WTC11 (cell line): ENCODE measurements around the gene USP37. TPM values are rescaled to one million over a fixed set of nuclear protein-coding genes. Genes with fewer than 3 reads are reported as not detected.

Experiments used
- ATAC-seq: fragments of 200-7000 bp; cut with Tn5 transposase; 2 replicates; pipeline ENCODE4 v1.10.0; 2021; ENCODE audit warnings: mild to moderate bottlenecking, moderate library complexity
- CTCF ChIA-PET: fragments of 300-600 bp; sonication (Branson Sonifier 250); formaldehyde crosslinking; loops from one replicate; lab custom pipeline; 2021; ENCODE audit warnings: antibody characterized with exemption; lab: Charles Lee
- POLR2A ChIA-PET: fragments of 350-600 bp; sonication (Branson Sonifier 250); formaldehyde crosslinking; loops from one replicate; lab custom pipeline; 2021; ENCODE audit warnings: antibody characterized with exemption; lab: Charles Lee
- DNase-seq: peaks from one replicate; pipeline ENCODE4 v3.0.0; 2021; ENCODE audit warnings: low spot score
- H3K27ac Mint-ChIP-seq: 2 replicates; pipeline ENCODE4 v1.8.0; 2021; ENCODE audit warnings: mixed read lengths
- H3K27me3 Mint-ChIP-seq: 2 replicates; pipeline ENCODE4 v1.8.0; 2021; ENCODE audit warnings: low read depth, mild to moderate bottlenecking, moderate library complexity, mixed read lengths
- H3K36me3 Mint-ChIP-seq: 2 replicates; pipeline ENCODE4 v1.8.0; 2021; ENCODE audit warnings: mixed read lengths
- H3K4me1 Mint-ChIP-seq: 2 replicates; pipeline ENCODE4 v1.8.0; 2022; ENCODE audit warnings: mixed read lengths
- H3K4me3 Mint-ChIP-seq: 2 replicates; pipeline ENCODE4 v1.8.0; 2021; ENCODE audit warnings: mild to moderate bottlenecking, moderate library complexity, mixed read lengths
- H3K9me3 Mint-ChIP-seq: 2 replicates; pipeline ENCODE4 v1.8.0; 2021; ENCODE audit warnings: mixed read lengths
- ATF1 ChIP-seq: sonication (generic); formaldehyde crosslinking; IDR thresholded peaks from 2 replicates; pipeline ENCODE4 v1.8.1; 2023; ENCODE audit warnings: mild to moderate bottlenecking, moderate library complexity, missing genetic modification reagents
- CREM ChIP-seq: sonication (generic); formaldehyde crosslinking; IDR thresholded peaks from 2 replicates; pipeline ENCODE4 v1.8.1; 2022; ENCODE audit warnings: mild to moderate bottlenecking, missing genetic modification reagents, moderate library complexity
- ETV6 ChIP-seq: sonication (generic); formaldehyde crosslinking; IDR thresholded peaks from 2 replicates; pipeline ENCODE4 v1.8.1; 2022; ENCODE audit warnings: mild to moderate bottlenecking, missing genetic modification reagents
- FOXJ3 ChIP-seq: sonication (generic); formaldehyde crosslinking; IDR thresholded peaks from 2 replicates; pipeline ENCODE4 v1.9.0; 2021; ENCODE audit warnings: missing genetic modification reagents, mild to moderate bottlenecking, borderline replicate concordance
- IRF2 ChIP-seq: sonication (generic); formaldehyde crosslinking; IDR thresholded peaks from 2 replicates; pipeline ENCODE4 v1.8.0; 2022; ENCODE audit warnings: low read depth, missing genetic modification reagents, borderline replicate concordance
- JUN ChIP-seq: sonication (generic); formaldehyde crosslinking; IDR thresholded peaks from 2 replicates; pipeline ENCODE4 v1.8.0; 2023; ENCODE audit warnings: mild to moderate bottlenecking, missing genetic modification reagents
- KAT7 ChIP-seq: sonication (generic); formaldehyde crosslinking; IDR thresholded peaks from 2 replicates; pipeline ENCODE4 v1.8.1; 2023; ENCODE audit warnings: missing genetic modification reagents, mild to moderate bottlenecking, borderline replicate concordance
- NFATC4 ChIP-seq: fragments of 250-450 bp; sonication (Bioruptor Pico); IDR thresholded peaks from 2 replicates; pipeline ENCODE4 v1.9.0; 2021; ENCODE audit warnings: mild to moderate bottlenecking
- NFYB ChIP-seq: sonication (generic); formaldehyde crosslinking; conservative IDR thresholded peaks from 2 replicates; pipeline ENCODE4 v1.8.0; 2022; ENCODE audit warnings: low read depth, missing genetic modification reagents
- NR1H2 ChIP-seq: sonication (generic); formaldehyde crosslinking; IDR thresholded peaks from 2 replicates; pipeline ENCODE4 v1.9.0; 2021; ENCODE audit warnings: mild to moderate bottlenecking, moderate library complexity, missing genetic modification reagents
- NR2C2 ChIP-seq: sonication (generic); formaldehyde crosslinking; IDR thresholded peaks from 2 replicates; pipeline ENCODE4 v1.8.0; 2022; ENCODE audit warnings: mild to moderate bottlenecking, missing genetic modification reagents
- OVOL2 ChIP-seq: fragments of 250-450 bp; sonication (Bioruptor Pico); IDR thresholded peaks from 2 replicates; pipeline ENCODE4 v1.9.0; 2021; ENCODE audit warnings: mild to moderate bottlenecking, borderline replicate concordance
- SMAD4 ChIP-seq: sonication (generic); formaldehyde crosslinking; IDR thresholded peaks from 2 replicates; pipeline ENCODE4 v1.8.0; 2022; ENCODE audit warnings: mild to moderate bottlenecking, missing genetic modification reagents
- SOX15 ChIP-seq: fragments of 250-450 bp; sonication (Bioruptor Pico); IDR thresholded peaks from 2 replicates; pipeline ENCODE4 v1.9.0; 2021; ENCODE audit warnings: mild to moderate bottlenecking
- SP1 ChIP-seq: sonication (generic); formaldehyde crosslinking; conservative IDR thresholded peaks from 2 replicates; pipeline ENCODE4 v1.8.1; 2022; ENCODE audit warnings: missing genetic modification reagents
- TCF7 ChIP-seq: sonication (generic); formaldehyde crosslinking; IDR thresholded peaks from 2 replicates; pipeline ENCODE4 v1.8.0; 2022; ENCODE audit warnings: mild to moderate bottlenecking, low read depth, missing genetic modification reagents, moderate library complexity
- TP53 ChIP-seq: sonication (generic); formaldehyde crosslinking; IDR thresholded peaks from 2 replicates; pipeline ENCODE4 v1.8.1; 2023; ENCODE audit warnings: mild to moderate bottlenecking, missing genetic modification reagents
- ZNF396 ChIP-seq: fragments of 250-450 bp; sonication (Bioruptor Pico); IDR thresholded peaks from 2 replicates; pipeline ENCODE4 v1.8.0; 2021; ENCODE audit warnings: mild to moderate bottlenecking, moderate library complexity, borderline replicate concordance
- ZNF423 ChIP-seq: fragments of 250-450 bp; sonication (Bioruptor Pico); IDR thresholded peaks from 2 replicates; pipeline ENCODE4 v2.1.2; 2022; ENCODE audit warnings: mild to moderate bottlenecking, moderate library complexity
- total RNA-seq: library from RNA; stranded (reverse); gene quantifications from 3 replicates; pipeline ENCODE4 v1.2.3, GENCODE V29; 2021
- TF ChIP-seq, protein P1 (sequence below): fragments of 250-450 bp; sonication (Bioruptor Pico); IDR thresholded peaks from 2 replicates; pipeline ENCODE4 v1.9.0; 2021; ENCODE audit warnings: mild to moderate bottlenecking
- TF ChIP-seq, protein P2 (sequence below): sonication (generic); formaldehyde crosslinking; conservative IDR thresholded peaks from 2 replicates; pipeline ENCODE4 v1.8.1; 2022; ENCODE audit warnings: mild to moderate bottlenecking, missing genetic modification reagents
- TF ChIP-seq, protein P3 (sequence below): sonication (generic); formaldehyde crosslinking; IDR thresholded peaks from 2 replicates; pipeline ENCODE4 v1.8.0; 2022; ENCODE audit warnings: mild to moderate bottlenecking, missing genetic modification reagents
- TF ChIP-seq, protein P4 (sequence below): sonication (generic); formaldehyde crosslinking; IDR thresholded peaks from 2 replicates; pipeline ENCODE4 v1.8.0; 2022; ENCODE audit warnings: mild to moderate bottlenecking, missing genetic modification reagents
- TF ChIP-seq, protein P5 (sequence below): sonication (generic); formaldehyde crosslinking; IDR thresholded peaks from 2 replicates; pipeline ENCODE4 v1.8.1; 2023; ENCODE audit warnings: mild to moderate bottlenecking, missing genetic modification reagents, moderate library complexity
- TF ChIP-seq, protein P6 (sequence below): fragments of 250-450 bp; sonication (Bioruptor Pico); IDR thresholded peaks from 2 replicates; pipeline ENCODE4 v1.9.0; 2021; ENCODE audit warnings: mild to moderate bottlenecking, borderline replicate concordance
- TF ChIP-seq, protein P7 (sequence below): sonication (generic); formaldehyde crosslinking; IDR thresholded peaks from 2 replicates; pipeline ENCODE4 v1.8.1; 2022; ENCODE audit warnings: mild to moderate bottlenecking, missing genetic modification reagents, moderate library complexity, borderline replicate concordance
- TF ChIP-seq, protein P8 (sequence below): sonication (generic); formaldehyde crosslinking; IDR thresholded peaks from 2 replicates; pipeline ENCODE4 v1.8.1; 2023; ENCODE audit warnings: mild to moderate bottlenecking, missing genetic modification reagents, moderate library complexity

Gene USP37
- total RNA-seq, 1 experiment from 2014 or later, result 21.6 TPM

DNA sequence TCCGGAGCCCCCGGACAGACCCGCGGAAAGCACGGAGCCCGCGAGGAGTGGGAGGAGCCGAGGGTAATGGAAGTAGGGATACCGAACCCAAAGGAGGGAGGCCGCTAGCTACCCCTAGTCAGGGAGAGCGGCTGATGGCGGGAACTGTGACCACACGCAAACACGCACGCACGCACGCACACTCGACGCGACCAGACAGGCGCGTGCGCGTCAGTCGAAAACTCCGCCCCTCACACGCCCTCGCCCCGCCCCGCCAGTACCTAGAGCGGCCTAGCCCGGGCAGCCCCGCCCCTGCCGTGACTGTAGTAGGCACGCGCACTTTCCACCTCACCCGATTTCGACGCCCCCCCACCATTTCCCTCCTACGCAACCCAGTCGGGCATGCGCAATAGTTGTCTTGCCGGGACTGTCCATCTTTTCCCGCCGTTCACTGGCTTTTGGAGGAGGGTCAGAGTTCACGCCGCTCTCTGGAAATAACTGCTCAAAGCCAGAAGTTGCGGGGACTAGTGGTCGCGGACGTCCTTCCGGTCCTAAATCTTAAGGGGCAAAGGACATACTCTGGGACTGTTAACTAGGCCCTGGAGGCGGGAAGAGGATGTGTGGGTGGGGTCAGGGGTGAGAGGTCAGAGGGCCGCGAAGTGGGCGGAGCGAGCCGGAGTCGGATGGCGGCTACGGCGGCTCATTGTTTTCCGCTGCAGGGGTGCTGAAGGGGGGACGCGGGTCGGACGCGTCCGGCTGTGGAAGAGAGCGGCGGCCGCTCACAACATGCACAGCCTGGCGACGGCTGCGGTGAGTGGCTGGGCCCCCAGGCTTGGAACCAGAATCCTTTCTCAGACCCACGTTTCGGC lies at the start of gene USP37, which contains the start of gene CNOT9 (continued):
- TF ChIP-seq NFYB (CRISPR knock-in tag), result peak; percentile 23; the same call in 1 of the 2 replicates
- TF ChIP-seq ZNF396 (CRISPR knock-in tag), result no peak
- TF ChIP-seq, protein P1, sequence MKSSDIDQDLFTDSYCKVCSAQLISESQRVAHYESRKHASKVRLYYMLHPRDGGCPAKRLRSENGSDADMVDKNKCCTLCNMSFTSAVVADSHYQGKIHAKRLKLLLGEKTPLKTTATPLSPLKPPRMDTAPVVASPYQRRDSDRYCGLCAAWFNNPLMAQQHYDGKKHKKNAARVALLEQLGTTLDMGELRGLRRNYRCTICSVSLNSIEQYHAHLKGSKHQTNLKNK (CRISPR knock-in tag), result no peak
- no peak for TF ChIP-seq NR1H2 (CRISPR knock-in tag)
- TF ChIP-seq, protein P2, sequence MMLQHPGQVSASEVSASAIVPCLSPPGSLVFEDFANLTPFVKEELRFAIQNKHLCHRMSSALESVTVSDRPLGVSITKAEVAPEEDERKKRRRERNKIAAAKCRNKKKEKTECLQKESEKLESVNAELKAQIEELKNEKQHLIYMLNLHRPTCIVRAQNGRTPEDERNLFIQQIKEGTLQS (CRISPR knock-in tag), result no peak
- peak; percentile 45; the same call in 1 of the 2 replicates for TF ChIP-seq NFATC4
- TF ChIP-seq ATF1 (CRISPR knock-in tag), result no peak
- peak; percentile 29; the same call in 1 of the 2 replicates for TF ChIP-seq CREM (CRISPR knock-in tag)
- TF ChIP-seq OVOL2, result no peak
- no peak for TF ChIP-seq IRF2 (CRISPR knock-in tag)
- TF ChIP-seq SMAD4, result no peak
- TF ChIP-seq, protein P3, sequence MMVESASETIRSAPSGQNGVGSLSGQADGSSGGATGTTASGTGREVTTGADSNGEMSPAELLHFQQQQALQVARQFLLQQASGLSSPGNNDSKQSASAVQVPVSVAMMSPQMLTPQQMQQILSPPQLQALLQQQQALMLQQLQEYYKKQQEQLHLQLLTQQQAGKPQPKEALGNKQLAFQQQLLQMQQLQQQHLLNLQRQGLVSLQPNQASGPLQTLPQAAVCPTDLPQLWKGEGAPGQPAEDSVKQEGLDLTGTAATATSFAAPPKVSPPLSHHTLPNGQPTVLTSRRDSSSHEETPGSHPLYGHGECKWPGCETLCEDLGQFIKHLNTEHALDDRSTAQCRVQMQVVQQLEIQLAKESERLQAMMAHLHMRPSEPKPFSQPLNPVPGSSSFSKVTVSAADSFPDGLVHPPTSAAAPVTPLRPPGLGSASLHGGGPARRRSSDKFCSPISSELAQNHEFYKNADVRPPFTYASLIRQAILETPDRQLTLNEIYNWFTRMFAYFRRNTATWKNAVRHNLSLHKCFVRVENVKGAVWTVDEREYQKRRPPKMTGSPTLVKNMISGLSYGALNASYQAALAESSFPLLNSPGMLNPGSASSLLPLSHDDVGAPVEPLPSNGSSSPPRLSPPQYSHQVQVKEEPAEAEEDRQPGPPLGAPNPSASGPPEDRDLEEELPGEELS (CRISPR knock-in tag), result peak; percentile 91
- TF ChIP-seq SP1 (CRISPR knock-in tag), result peak; percentile 94
- TF ChIP-seq TCF7, result no peak
- peak; percentile 99 for TF ChIP-seq NR2C2
- no peak for TF ChIP-seq ZNF423 (CRISPR knock-in tag)
- TF ChIP-seq JUN (CRISPR knock-in tag), result peak; percentile 15; the same call in 1 of the 2 replicates
- TF ChIP-seq FOXJ3, result no peak
- TF ChIP-seq SOX15 (CRISPR knock-in tag), result no peak
- TF ChIP-seq KAT7 (CRISPR knock-in tag), result peak; percentile 94
- TF ChIP-seq, protein P4, sequence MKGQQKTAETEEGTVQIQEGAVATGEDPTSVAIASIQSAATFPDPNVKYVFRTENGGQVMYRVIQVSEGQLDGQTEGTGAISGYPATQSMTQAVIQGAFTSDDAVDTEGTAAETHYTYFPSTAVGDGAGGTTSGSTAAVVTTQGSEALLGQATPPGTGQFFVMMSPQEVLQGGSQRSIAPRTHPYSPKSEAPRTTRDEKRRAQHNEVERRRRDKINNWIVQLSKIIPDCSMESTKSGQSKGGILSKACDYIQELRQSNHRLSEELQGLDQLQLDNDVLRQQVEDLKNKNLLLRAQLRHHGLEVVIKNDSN, result peak; percentile 65; the same call in 1 of the 2 replicates

DNA sequence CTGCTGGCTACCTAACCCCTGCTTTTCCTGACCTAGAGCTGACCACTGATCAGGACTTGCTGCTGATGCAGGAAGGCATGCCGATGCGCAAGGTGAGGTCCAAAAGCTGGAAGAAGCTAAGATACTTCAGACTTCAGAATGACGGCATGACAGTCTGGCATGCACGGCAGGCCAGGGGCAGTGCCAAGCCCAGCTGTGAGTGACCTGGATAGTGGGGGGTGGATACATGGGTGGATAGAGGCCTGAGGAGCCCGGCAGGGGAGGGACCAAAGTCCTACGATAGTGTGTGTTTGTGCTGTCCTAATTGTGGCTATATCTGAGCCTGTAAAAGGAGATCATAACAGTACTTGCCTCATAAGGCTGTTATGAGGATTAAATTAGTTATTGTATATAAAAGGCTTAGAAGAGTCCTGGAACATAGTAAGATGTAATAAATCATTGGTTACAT lies 47.7 kb upstream of the USP37 start:
- ATAC-seq, result no peak
- Mint-ChIP-seq H3K9me3 (no peaks in the 10 kb centered on the region), H3K4me1 (no peaks in the 10 kb centered on the region), H3K4me3 (no peak overlapping the region), H3K27me3 (no peaks in the 10 kb centered on the region), H3K36me3 (no peaks in the 10 kb centered on the region), H3K27ac (no peak overlapping the region)
- CTCF ChIA-PET, result interaction anchor here (1.1 to 3.6 kb wide), 2 partner anchors 8 to 43 kb away, joined by 3 to 13 read pairs; partner anchors contain the start of gene PLCD4
- POLR2A ChIA-PET, result no interaction called here
- no peak for DNase-seq
- TF ChIP-seq, protein P5, sequence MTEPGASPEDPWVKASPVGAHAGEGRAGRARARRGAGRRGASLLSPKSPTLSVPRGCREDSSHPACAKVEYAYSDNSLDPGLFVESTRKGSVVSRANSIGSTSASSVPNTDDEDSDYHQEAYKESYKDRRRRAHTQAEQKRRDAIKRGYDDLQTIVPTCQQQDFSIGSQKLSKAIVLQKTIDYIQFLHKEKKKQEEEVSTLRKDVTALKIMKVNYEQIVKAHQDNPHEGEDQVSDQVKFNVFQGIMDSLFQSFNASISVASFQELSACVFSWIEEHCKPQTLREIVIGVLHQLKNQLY (CRISPR knock-in tag), result no peak
- no peak for TF ChIP-seq ETV6 (CRISPR knock-in tag)
- TF ChIP-seq, protein P6, sequence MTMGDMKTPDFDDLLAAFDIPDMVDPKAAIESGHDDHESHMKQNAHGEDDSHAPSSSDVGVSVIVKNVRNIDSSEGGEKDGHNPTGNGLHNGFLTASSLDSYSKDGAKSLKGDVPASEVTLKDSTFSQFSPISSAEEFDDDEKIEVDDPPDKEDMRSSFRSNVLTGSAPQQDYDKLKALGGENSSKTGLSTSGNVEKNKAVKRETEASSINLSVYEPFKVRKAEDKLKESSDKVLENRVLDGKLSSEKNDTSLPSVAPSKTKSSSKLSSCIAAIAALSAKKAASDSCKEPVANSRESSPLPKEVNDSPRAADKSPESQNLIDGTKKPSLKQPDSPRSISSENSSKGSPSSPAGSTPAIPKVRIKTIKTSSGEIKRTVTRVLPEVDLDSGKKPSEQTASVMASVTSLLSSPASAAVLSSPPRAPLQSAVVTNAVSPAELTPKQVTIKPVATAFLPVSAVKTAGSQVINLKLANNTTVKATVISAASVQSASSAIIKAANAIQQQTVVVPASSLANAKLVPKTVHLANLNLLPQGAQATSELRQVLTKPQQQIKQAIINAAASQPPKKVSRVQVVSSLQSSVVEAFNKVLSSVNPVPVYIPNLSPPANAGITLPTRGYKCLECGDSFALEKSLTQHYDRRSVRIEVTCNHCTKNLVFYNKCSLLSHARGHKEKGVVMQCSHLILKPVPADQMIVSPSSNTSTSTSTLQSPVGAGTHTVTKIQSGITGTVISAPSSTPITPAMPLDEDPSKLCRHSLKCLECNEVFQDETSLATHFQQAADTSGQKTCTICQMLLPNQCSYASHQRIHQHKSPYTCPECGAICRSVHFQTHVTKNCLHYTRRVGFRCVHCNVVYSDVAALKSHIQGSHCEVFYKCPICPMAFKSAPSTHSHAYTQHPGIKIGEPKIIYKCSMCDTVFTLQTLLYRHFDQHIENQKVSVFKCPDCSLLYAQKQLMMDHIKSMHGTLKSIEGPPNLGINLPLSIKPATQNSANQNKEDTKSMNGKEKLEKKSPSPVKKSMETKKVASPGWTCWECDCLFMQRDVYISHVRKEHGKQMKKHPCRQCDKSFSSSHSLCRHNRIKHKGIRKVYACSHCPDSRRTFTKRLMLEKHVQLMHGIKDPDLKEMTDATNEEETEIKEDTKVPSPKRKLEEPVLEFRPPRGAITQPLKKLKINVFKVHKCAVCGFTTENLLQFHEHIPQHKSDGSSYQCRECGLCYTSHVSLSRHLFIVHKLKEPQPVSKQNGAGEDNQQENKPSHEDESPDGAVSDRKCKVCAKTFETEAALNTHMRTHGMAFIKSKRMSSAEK (CRISPR knock-in tag), result no peak
- TF ChIP-seq, protein P7, sequence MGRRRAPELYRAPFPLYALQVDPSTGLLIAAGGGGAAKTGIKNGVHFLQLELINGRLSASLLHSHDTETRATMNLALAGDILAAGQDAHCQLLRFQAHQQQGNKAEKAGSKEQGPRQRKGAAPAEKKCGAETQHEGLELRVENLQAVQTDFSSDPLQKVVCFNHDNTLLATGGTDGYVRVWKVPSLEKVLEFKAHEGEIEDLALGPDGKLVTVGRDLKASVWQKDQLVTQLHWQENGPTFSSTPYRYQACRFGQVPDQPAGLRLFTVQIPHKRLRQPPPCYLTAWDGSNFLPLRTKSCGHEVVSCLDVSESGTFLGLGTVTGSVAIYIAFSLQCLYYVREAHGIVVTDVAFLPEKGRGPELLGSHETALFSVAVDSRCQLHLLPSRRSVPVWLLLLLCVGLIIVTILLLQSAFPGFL (CRISPR knock-in tag), result no peak
- TF ChIP-seq, protein P8, sequence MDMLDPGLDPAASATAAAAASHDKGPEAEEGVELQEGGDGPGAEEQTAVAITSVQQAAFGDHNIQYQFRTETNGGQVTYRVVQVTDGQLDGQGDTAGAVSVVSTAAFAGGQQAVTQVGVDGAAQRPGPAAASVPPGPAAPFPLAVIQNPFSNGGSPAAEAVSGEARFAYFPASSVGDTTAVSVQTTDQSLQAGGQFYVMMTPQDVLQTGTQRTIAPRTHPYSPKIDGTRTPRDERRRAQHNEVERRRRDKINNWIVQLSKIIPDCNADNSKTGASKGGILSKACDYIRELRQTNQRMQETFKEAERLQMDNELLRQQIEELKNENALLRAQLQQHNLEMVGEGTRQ (CRISPR knock-in tag), result no peak
- no peak for TF ChIP-seq ZNF423 (CRISPR knock-in tag)
- TF ChIP-seq TP53 (CRISPR knock-in tag), result no peak
- no peak for TF ChIP-seq CREM (CRISPR knock-in tag)
